T-helper 2 cell treated with Interferon-gamma antibody and Interleukin-4, amounts not matched to agents 5 μg/mL and 100 μg/mL, for 36 hours (primary cell): Measurements from ENCODE around the gene FAM83E.
A peak's percentile ranks its signal among the peaks of the same experiment; 100 is the strongest.

Experiments
- DNase-seq: peaks from one replicate; pipeline ENCODE4 v3.0.0; 2021; ENCODE audit warnings: low spot score
- H3K27ac Mint-ChIP-seq: one replicate; pipeline ENCODE4 v1.8.0; 2021; ENCODE audit warnings: mild to moderate bottlenecking, mixed read lengths
- H3K27me3 Mint-ChIP-seq: one replicate; pipeline ENCODE4 v1.8.0; 2021; ENCODE audit warnings: low read depth, mixed read lengths
- H3K36me3 Mint-ChIP-seq: one replicate; pipeline ENCODE4 v1.8.0; 2021; ENCODE audit warnings: low read depth, mixed read lengths
- H3K4me1 Mint-ChIP-seq: one replicate; pipeline ENCODE4 v1.8.0; 2021; ENCODE audit warnings: low read depth, mixed read lengths
- H3K4me3 Mint-ChIP-seq: one replicate; pipeline ENCODE4 v1.8.0; 2022; ENCODE audit warnings: mild to moderate bottlenecking, moderate library complexity, mixed read lengths
- H3K9me3 Mint-ChIP-seq: one replicate; pipeline ENCODE4 v1.8.0; 2021; ENCODE audit warnings: mixed read lengths

Gene FAM83E

GRCh38 chr19:48646722-48647216, 31.9 kb upstream of the FAM83E start:
- Mint-ChIP-seq H3K27ac (peak overlapping the region; percentile 72), H3K4me1 (peaks cover 33% of the 10 kb centered on the region), H3K4me3 (peak overlapping the region; percentile 47), H3K9me3 (no peaks in the 10 kb centered on the region), H3K27me3 (peaks cover 3% of the 10 kb centered on the region), H3K36me3 (no peaks in the 10 kb centered on the region)
- no peak for DNase-seq

- DNase-seq: peak; percentile 85
- peaks cover 35% of the 10 kb centered on the region for H3K4me1 Mint-ChIP-seq
- peak within 1 kb of the TSS; percentile 80 for H3K4me3 Mint-ChIP-seq
- peak within 1 kb of the TSS; percentile 84 for H3K27ac Mint-ChIP-seq
- H3K9me3 Mint-ChIP-seq: no peaks in the 10 kb centered on the region
- peaks cover 3% of the 10 kb centered on the region for H3K27me3 Mint-ChIP-seq
- H3K36me3 Mint-ChIP-seq: no peaks in the 10 kb centered on the region
These were observed 31.3 kb upstream of the FAM83E start, which contains the start of gene CA11 for GRCh38 chr19:48646001-48646721. Gene CA11 (minus strand): TSS chr19:48646187. CDS start chr19:48645632, 555 bp downstream.

GRCh38 chr19:48645620-48646000, 30.7 kb upstream of the FAM83E start:
- H3K4me1 Mint-ChIP-seq: peaks cover 35% of the 10 kb centered on the region
- peak overlapping the region; percentile 80 for H3K4me3 Mint-ChIP-seq
- peaks cover 3% of the 10 kb centered on the region for H3K27me3 Mint-ChIP-seq
- H3K9me3 Mint-ChIP-seq: no peaks in the 10 kb centered on the region
- H3K36me3 Mint-ChIP-seq: no peaks in the 10 kb centered on the region
- DNase-seq: no peak
- H3K27ac Mint-ChIP-seq: peak overlapping the region; percentile 84

GRCh38 chr19:48644839-48645619, 30.2 kb upstream of the FAM83E start:
- Mint-ChIP-seq H3K27ac (no peak overlapping the region), H3K27me3 (peaks cover 3% of the 10 kb centered on the region), H3K4me3 (peak overlapping the region; percentile 80), H3K4me1 (peaks cover 35% of the 10 kb centered on the region), H3K36me3 (no peaks in the 10 kb centered on the region), H3K9me3 (no peaks in the 10 kb centered on the region)
- peak; percentile 66 for DNase-seq

- peaks cover 31% of the 10 kb centered on the region for H3K4me1 Mint-ChIP-seq
- no peak for DNase-seq
- peaks cover 3% of the 10 kb centered on the region for H3K27me3 Mint-ChIP-seq
- no peaks in the 10 kb centered on the region for H3K9me3 Mint-ChIP-seq
- no peak overlapping the region for H3K27ac Mint-ChIP-seq
- H3K4me3 Mint-ChIP-seq: no peak overlapping the region
- H3K36me3 Mint-ChIP-seq: no peaks in the 10 kb centered on the region
These were observed 29.5 kb upstream of the FAM83E start for GRCh38 chr19:48644355-48644754.

- Mint-ChIP-seq H3K4me1 (peaks cover 31% of the 10 kb centered on the region), H3K9me3 (peaks cover 5% of the 10 kb centered on the region), H3K36me3 (no peaks in the 10 kb centered on the region), H3K4me3 (no peak overlapping the region), H3K27ac (no peak overlapping the region), H3K27me3 (peaks cover 3% of the 10 kb centered on the region)
- no peak for DNase-seq
These were observed 28.0 kb upstream of the FAM83E start for GRCh38 chr19:48642862-48643261.

GRCh38 chr19:48641850-48642249, 27.0 kb upstream of the FAM83E start:
- Mint-ChIP-seq H3K4me1 (peaks cover 30% of the 10 kb centered on the region), H3K27ac (no peak overlapping the region), H3K36me3 (no peaks in the 10 kb centered on the region), H3K4me3 (no peak overlapping the region), H3K9me3 (peaks cover 5% of the 10 kb centered on the region), H3K27me3 (peaks cover 3% of the 10 kb centered on the region)
- no peak for DNase-seq

GRCh38 chr19:48639483-48640375, 24.9 kb upstream of the FAM83E start:
- Mint-ChIP-seq H3K36me3 (no peaks in the 10 kb centered on the region), H3K27ac (no peak overlapping the region), H3K4me3 (no peak overlapping the region), H3K27me3 (no peaks in the 10 kb centered on the region), H3K4me1 (peaks cover 28% of the 10 kb centered on the region), H3K9me3 (peaks cover 5% of the 10 kb centered on the region)
- no peak for DNase-seq

GRCh38 chr19:48638831-48639381, 24.0 kb upstream of the FAM83E start:
- H3K4me1 Mint-ChIP-seq: peaks cover 28% of the 10 kb centered on the region
- DNase-seq: no peak
- H3K9me3 Mint-ChIP-seq: peaks cover 5% of the 10 kb centered on the region

GRCh38 chr19:48637948-48638830, 23.3 kb upstream of the FAM83E start:
- Mint-ChIP-seq H3K36me3 (no peaks in the 10 kb centered on the region), H3K27ac (peak overlapping the region; percentile 100), H3K27me3 (no peaks in the 10 kb centered on the region), H3K9me3 (peaks cover 5% of the 10 kb centered on the region), H3K4me1 (peaks cover 32% of the 10 kb centered on the region), H3K4me3 (peak overlapping the region; percentile 85)
- peak; percentile 73 for DNase-seq

More at GRCh38 chr19:48638831-48639381, 24.0 kb upstream of the FAM83E start:
- Mint-ChIP-seq H3K36me3 (no peaks in the 10 kb centered on the region), H3K27ac (peak overlapping the region; percentile 100), H3K4me3 (peak overlapping the region; percentile 85), H3K27me3 (no peaks in the 10 kb centered on the region)

- no peaks in the 10 kb centered on the region for H3K27me3 Mint-ChIP-seq
- H3K9me3 Mint-ChIP-seq: peaks cover 5% of the 10 kb centered on the region
- H3K27ac Mint-ChIP-seq: peak overlapping the region; percentile 100
- peak overlapping the region; percentile 85 for H3K4me3 Mint-ChIP-seq
- peak; percentile 98 for DNase-seq
- H3K4me1 Mint-ChIP-seq: peaks cover 32% of the 10 kb centered on the region
- H3K36me3 Mint-ChIP-seq: no peaks in the 10 kb centered on the region
These were observed 22.6 kb upstream of the FAM83E start for GRCh38 chr19:48637449-48637947.

GRCh38 chr19:48636859-48637448, 22.1 kb upstream of the FAM83E start, which contains the start of gene DBP:
Gene DBP (minus strand): TSS chr19:48637379. CDS start chr19:48636994, 385 bp downstream.
- no peak for DNase-seq
- Mint-ChIP-seq H3K4me3 (peak within 1 kb of the TSS; percentile 85), H3K27me3 (no peaks in the 10 kb centered on the region), H3K36me3 (no peaks in the 10 kb centered on the region), H3K9me3 (peaks cover 5% of the 10 kb centered on the region), H3K4me1 (peaks cover 32% of the 10 kb centered on the region), H3K27ac (peak within 1 kb of the TSS; percentile 100)
